H1 (cell line): ENCODE results near the gene CXCL11. TPM values are rescaled to one million over a fixed set of nuclear protein-coding genes. Genes with fewer than 3 reads are reported as not detected.

Source experiments
- CTCF ChIA-PET: fragments of 300-600 bp; sonication (Branson Sonifier 250); formaldehyde crosslinking; loops from one replicate; lab custom pipeline; 2021; ENCODE audit not compliant: partially characterized antibody; lab: Charles Lee
- POLR2A ChIA-PET: fragments of 300-600 bp; sonication (Branson Sonifier 250); formaldehyde crosslinking; loops from one replicate; lab custom pipeline; 2021; ENCODE audit warnings: inconsistent platforms; ENCODE audit not compliant: partially characterized antibody; lab: Charles Lee
- DNase-seq, 2 experiments: peaks; one replicate each; pipeline versions ENCODE4 v3.0.0 to v3.0.0-alpha.2; 2010 to 2022; ENCODE audit warnings: low spot score in 2 of 2, low read depth in 1 of 2, mixed read lengths in 1 of 2
- FAIRE-seq: peaks from 2 replicates; lab custom pipeline; 2011; peaks lifted over from hg19 to GRCh38; lab: Jason Lieb, UNC
- H2AFZ ChIP-seq: 2 replicates; pipeline ENCODE4 v1.8.1; 2012; ENCODE audit warnings: low read length, inconsistent platforms
- H2AK5ac ChIP-seq: 2 replicates; pipeline ENCODE4 v1.6.1; 2013; ENCODE audit warnings: low read depth, low read length
- H2BK120ac ChIP-seq: replicated peaks from 2 replicates; pipeline ENCODE3; 2013; ENCODE audit warnings: low read depth, low read length, inconsistent platforms
- H2BK12ac ChIP-seq: 2 replicates; pipeline ENCODE4 v1.6.1; 2013; ENCODE audit warnings: low read depth, low read length
- H2BK15ac ChIP-seq: 2 replicates; pipeline ENCODE4 v1.6.1; 2013; ENCODE audit warnings: low read length
- H2BK20ac ChIP-seq: 2 replicates; pipeline ENCODE4 v1.6.1; 2013; ENCODE audit warnings: low read length
- H2BK5ac ChIP-seq: 2 replicates; pipeline ENCODE4 v1.6.1; 2013; ENCODE audit warnings: low read depth, low read length
- H3K14ac ChIP-seq: 2 replicates; pipeline ENCODE4 v1.6.1; 2013; ENCODE audit warnings: inconsistent platforms; ENCODE audit not compliant: insufficient read length
- H3K18ac ChIP-seq: 2 replicates; pipeline ENCODE4 v1.6.1; 2013; ENCODE audit warnings: low read length; ENCODE audit errors: extremely low read depth
- H3K23ac ChIP-seq: 2 replicates; pipeline ENCODE4 v1.6.1; 2013; ENCODE audit warnings: inconsistent platforms; ENCODE audit not compliant: insufficient read length
- H3K23me2 ChIP-seq: 2 replicates; pipeline ENCODE4 v1.6.1; 2013; ENCODE audit warnings: low read depth, low read length
- H3K27ac ChIP-seq: 2 replicates; pipeline ENCODE4 v1.6.1; 2011; ENCODE audit warnings: low read depth, low read length, inconsistent platforms
- H3K27me3 ChIP-seq, 4 experiments: replicated peaks in 1 of 4; 1 replicate in 1 of 4; 2 replicates in 3 of 4; pipeline versions ENCODE4 v1.6.1 to v1.8.1; 2011 to 2013; ENCODE audit warnings: low read length in 3 of 4, mild to moderate bottlenecking in 3 of 4, inconsistent platforms in 2 of 4, mixed read lengths in 2 of 4, moderate library complexity in 1 of 4; ENCODE audit not compliant: control insufficient read depth in 3 of 4, insufficient read depth in 3 of 4; ENCODE audit errors: extremely low read depth in 1 of 4
- H3K36me3 ChIP-seq, 4 experiments: 2 replicates each; pipeline versions ENCODE4 v1.6.1 to v1.8.1; 2011 to 2013; ENCODE audit warnings: mild to moderate bottlenecking in 4 of 4, low read length in 3 of 4, moderate library complexity in 2 of 4, control low read depth in 1 of 4, inconsistent platforms in 1 of 4; ENCODE audit not compliant: insufficient read depth in 4 of 4, control insufficient read depth in 2 of 4
- H3K4ac ChIP-seq: replicated peaks from 2 replicates; pipeline ENCODE3; 2013; ENCODE audit warnings: low read length, low read depth, mixed read lengths, inconsistent platforms; ENCODE audit not compliant: insufficient read length
- H3K4me1 ChIP-seq, 4 experiments: replicated peaks in 1 of 4; 1 replicate in 1 of 4; 2 replicates in 3 of 4; pipeline versions ENCODE4 v1.6.1 to v1.8.1; 2011 to 2013; ENCODE audit warnings: low read length in 3 of 4, inconsistent platforms in 2 of 4, mixed read lengths in 1 of 4; ENCODE audit not compliant: insufficient read depth in 4 of 4, control insufficient read depth in 3 of 4
- H3K4me2 ChIP-seq, 2 experiments: 2 replicates each; pipeline versions ENCODE4 v1.6.1 to v1.8.1; 2011 to 2013; ENCODE audit warnings: low read depth in 2 of 2, low read length in 2 of 2, control low read depth in 1 of 2, inconsistent platforms in 1 of 2, mild to moderate bottlenecking in 1 of 2; ENCODE audit not compliant: insufficient read depth in 1 of 2
- H3K4me3 ChIP-seq, 4 experiments: fragments of 200-600, 300-600 bp in 1 of 4; sonication (generic), shearing (Covaris generic), sonication (Bioruptor Twin) in 1 of 4; 2 replicates each; pipeline versions ENCODE4 v1.5.1 to v1.8.1; 2011 to 2016; ENCODE audit warnings: low read length in 4 of 4, low read depth in 3 of 4, control low read depth in 2 of 4, inconsistent platforms in 2 of 4, mild to moderate bottlenecking in 2 of 4, mixed read lengths in 1 of 4, moderate library complexity in 1 of 4; ENCODE audit not compliant: insufficient read depth in 2 of 4; ENCODE audit errors: extremely low read depth in 1 of 4
- H3K56ac ChIP-seq: replicated peaks from 2 replicates; pipeline ENCODE3; 2013; ENCODE audit warnings: low read depth, mild to moderate bottlenecking, mixed read lengths, low read length, inconsistent platforms; ENCODE audit not compliant: insufficient read length
- H3K79me1 ChIP-seq: 2 replicates; pipeline ENCODE4 v1.6.1; 2013; ENCODE audit warnings: low read depth, low read length, control low read depth
- H3K79me2 ChIP-seq, 2 experiments: 2 replicates each; pipeline versions ENCODE4 v1.6.1 to v1.8.1; 2012 to 2013; ENCODE audit warnings: low read length in 2 of 2, mild to moderate bottlenecking in 2 of 2, inconsistent platforms in 1 of 2; ENCODE audit not compliant: insufficient read depth in 2 of 2, control insufficient read depth in 1 of 2
- H3K9ac ChIP-seq, 4 experiments: replicated peaks in 1 of 4; 1 replicate in 1 of 4; 2 replicates in 3 of 4; pipeline versions ENCODE4 v1.6.1 to v1.8.1; 2011 to 2013; ENCODE audit warnings: low read depth in 3 of 4, low read length in 3 of 4, control low read depth in 2 of 4, mild to moderate bottlenecking in 2 of 4, moderate library complexity in 2 of 4, inconsistent platforms in 1 of 4; ENCODE audit errors: extremely low read depth in 1 of 4
- H3K9me3 ChIP-seq, 2 experiments: 2 replicates each; pipeline versions ENCODE4 v1.6.1 to v1.8.1; 2012 to 2013; ENCODE audit warnings: mild to moderate bottlenecking in 2 of 2, moderate library complexity in 2 of 2, control low read depth in 1 of 2, inconsistent platforms in 1 of 2, low read depth in 1 of 2, low read length in 1 of 2, mixed read lengths in 1 of 2; ENCODE audit not compliant: insufficient read depth in 2 of 2
- H4K20me1 ChIP-seq, 2 experiments: replicated peaks in 1 of 2; 2 replicates each; pipeline versions ENCODE3 to v1.8.1; 2011 to 2013; ENCODE audit warnings: inconsistent platforms in 2 of 2, low read length in 2 of 2, mild to moderate bottlenecking in 1 of 2; ENCODE audit not compliant: insufficient read depth in 2 of 2, control insufficient read depth in 1 of 2
- H4K5ac ChIP-seq: 2 replicates; pipeline ENCODE4 v1.6.1; 2013; ENCODE audit warnings: low read length, low read depth, mixed read lengths, inconsistent platforms; ENCODE audit not compliant: insufficient read length
- H4K8ac ChIP-seq: 2 replicates; pipeline ENCODE4 v1.8.0; 2013; ENCODE audit warnings: mild to moderate bottlenecking, moderate library complexity, low read length, inconsistent platforms; ENCODE audit not compliant: insufficient read depth; ENCODE audit errors: extremely low read depth
- H4K91ac ChIP-seq: replicated peaks from 2 replicates; pipeline ENCODE3; 2013; ENCODE audit warnings: low read length, mixed read lengths, inconsistent platforms; ENCODE audit not compliant: insufficient read length
- CEBPB ChIP-seq: IDR thresholded peaks from 2 replicates; pipeline ENCODE4 v1.6.1; 2012; ENCODE audit warnings: low read depth, low read length
- HDAC6 ChIP-seq: IDR thresholded peaks from one replicate; pipeline ENCODE4 v1.7.1; 2012; ENCODE audit warnings: low read depth, mild to moderate bottlenecking, inconsistent platforms, low read length, moderate library complexity
- MAX ChIP-seq: IDR thresholded peaks from 2 replicates; pipeline ENCODE4 v1.6.1; 2012; ENCODE audit warnings: inconsistent platforms
- RAD21 ChIP-seq, 2 experiments: IDR thresholded peaks in 1 of 2; conservative IDR thresholded peaks in 1 of 2; 2 replicates each; pipeline ENCODE4 v1.6.1; 2011; ENCODE audit warnings: low read depth in 2 of 2, low read length in 2 of 2, improper control_type of control experiment in 1 of 2, inconsistent platforms in 1 of 2, mild to moderate bottlenecking in 1 of 2, moderate library complexity in 1 of 2
- RXRA ChIP-seq: IDR thresholded peaks from 2 replicates; pipeline ENCODE4 v1.6.1; 2011; ENCODE audit warnings: low read depth, mild to moderate bottlenecking, low read length, moderate library complexity; ENCODE audit not compliant: insufficient read depth
- SIRT6 ChIP-seq: IDR thresholded peaks from one replicate; pipeline ENCODE4 v1.7.1; 2012; ENCODE audit warnings: low read length, inconsistent platforms
- SP1 ChIP-seq: IDR thresholded peaks from 2 replicates; pipeline ENCODE4 v1.6.1; 2011; ENCODE audit warnings: low read depth, low read length
- TAF1 ChIP-seq: IDR thresholded peaks from 2 replicates; pipeline ENCODE4 v1.6.1; 2011; ENCODE audit warnings: mild to moderate bottlenecking, low read depth, low read length
- YY1 ChIP-seq: IDR thresholded peaks from 2 replicates; pipeline ENCODE4 v1.6.1; 2011; ENCODE audit warnings: low read depth, mild to moderate bottlenecking, low read length
- WGBS, 2 experiments: shearing (Covaris generic) in 1 of 2; methylation state at CpG; one replicate each; pipeline versions ENCODE4 v1.1.6 to v1.1.7; 2013 to 2015; ENCODE audit warnings: low lambda C conversion rate in 2 of 2, mixed read lengths in 2 of 2, inconsistent platforms in 1 of 2, low coverage in 1 of 2, missing lambda C conversion rate in 1 of 2; ENCODE audit not compliant: insufficient replicate concordance in 2 of 2, insufficient coverage in 1 of 2, insufficient read length in 1 of 2; ENCODE audit errors: extremely low coverage in 1 of 2, missing lambda C conversion rate in 1 of 2; 5-methylcytosine and 5-hydroxymethylcytosine counted together
- polyA plus RNA-seq, 7 experiments: library from polyadenylated mRNA; depleted of rRNA in 3 of 7; stranded (reverse) in 5 of 7; unstranded in 2 of 7; fragments of >200 nt in 5 of 7; fragments of 200-250 nt in 2 of 7; gene quantifications; 1 replicate in 5 of 7; 2 replicates in 1 of 7; 4 replicates in 1 of 7; pipeline versions ENCODE4 v1.2.1 to v1.2.3, GENCODE V29; 2011 to 2013; ENCODE audit warnings: missing spikeins in 2 of 7, mixed read lengths in 2 of 7
- total RNA-seq: library from RNA; stranded (reverse); fragmentation: NEBNext Ultra II Directional; extraction: Animal tissue kit (Norgen Biotek cat#: 25700); gene quantifications from 2 replicates; pipeline ENCODE4 v1.2.1, GENCODE V29; 2021
- TF ChIP-seq, protein P1 (sequence below), 3 experiments: IDR thresholded peaks; 1 replicate in 2 of 3; 2 replicates in 1 of 3; pipeline versions ENCODE4 v1.5.1 to v1.6.1; 2011; ENCODE audit warnings: low read length in 3 of 3, mild to moderate bottlenecking in 3 of 3, inconsistent platforms in 2 of 3, low read depth in 1 of 3, moderate library complexity in 1 of 3; ENCODE audit not compliant: insufficient read depth in 1 of 3; ENCODE audit errors: control extremely low read depth in 1 of 3

The CXCL11 gene
- total and polyA plus RNA-seq, 2 of the 8 experiments (the other 6 are each of a cell fraction or from before 2014, with no cell fraction given), result 0.18 TPM; not detected in 1

GRCh38 chr4:76067652-76068286 is 31.9 kb upstream of the CXCL11 start:
- H3K56ac ChIP-seq, result no peak overlapping the region
- no peaks in the 10 kb centered on the region for H3K9me3 ChIP-seq
- no peak overlapping the region for H2BK15ac ChIP-seq
- H3K14ac ChIP-seq, result no peak overlapping the region
- peak in 1 of 2 experiments; percentile 71 for DNase-seq
- H4K8ac ChIP-seq, result no peak overlapping the region
- POLR2A ChIA-PET, result no interaction called here
- H2AFZ ChIP-seq, result no peak overlapping the region
- no peak overlapping the region for H4K5ac ChIP-seq
- no peak overlapping the region for H4K91ac ChIP-seq
- H3K4ac ChIP-seq, result no peak overlapping the region
- no peaks in the 10 kb centered on the region for H4K20me1 ChIP-seq
- H2AK5ac ChIP-seq, result no peak overlapping the region
- no peak overlapping the region for H3K4me2 ChIP-seq
- H3K27me3 ChIP-seq, result no peaks in the 10 kb centered on the region
- CTCF ChIA-PET, result interaction anchor here (0.7 to 6.7 kb wide), 15 partner anchors 9 to 172 kb away, joined by 3 to 88 read pairs (median 5); partner anchors contain the start of gene SDAD1
- no peak overlapping the region for H2BK12ac ChIP-seq
- FAIRE-seq, result peak; percentile 87
- H3K27ac ChIP-seq, result no peak overlapping the region
- H2BK120ac ChIP-seq, result no peak overlapping the region
- H3K79me1 ChIP-seq, result no peaks in the 10 kb centered on the region
- no peak overlapping the region for H2BK20ac ChIP-seq
- TF ChIP-seq, protein P1, sequence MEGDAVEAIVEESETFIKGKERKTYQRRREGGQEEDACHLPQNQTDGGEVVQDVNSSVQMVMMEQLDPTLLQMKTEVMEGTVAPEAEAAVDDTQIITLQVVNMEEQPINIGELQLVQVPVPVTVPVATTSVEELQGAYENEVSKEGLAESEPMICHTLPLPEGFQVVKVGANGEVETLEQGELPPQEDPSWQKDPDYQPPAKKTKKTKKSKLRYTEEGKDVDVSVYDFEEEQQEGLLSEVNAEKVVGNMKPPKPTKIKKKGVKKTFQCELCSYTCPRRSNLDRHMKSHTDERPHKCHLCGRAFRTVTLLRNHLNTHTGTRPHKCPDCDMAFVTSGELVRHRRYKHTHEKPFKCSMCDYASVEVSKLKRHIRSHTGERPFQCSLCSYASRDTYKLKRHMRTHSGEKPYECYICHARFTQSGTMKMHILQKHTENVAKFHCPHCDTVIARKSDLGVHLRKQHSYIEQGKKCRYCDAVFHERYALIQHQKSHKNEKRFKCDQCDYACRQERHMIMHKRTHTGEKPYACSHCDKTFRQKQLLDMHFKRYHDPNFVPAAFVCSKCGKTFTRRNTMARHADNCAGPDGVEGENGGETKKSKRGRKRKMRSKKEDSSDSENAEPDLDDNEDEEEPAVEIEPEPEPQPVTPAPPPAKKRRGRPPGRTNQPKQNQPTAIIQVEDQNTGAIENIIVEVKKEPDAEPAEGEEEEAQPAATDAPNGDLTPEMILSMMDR (IDR thresholded peaks at IDR 0.05; ENCODE audit: control extremely low read depth in 1 of 3, insufficient read depth in 1 of 3, low read depth in 1 of 3, low read length in 3 of 3), result peak; percentile 42 to 79 (median 78)
- TF ChIP-seq MAX (no peak), SP1 (no peak), RXRA (no peak), TAF1 (no peak), HDAC6 (no peak), RAD21 (IDR thresholded peaks at IDR 0.05 in 1 of 2, conservative IDR thresholded peaks at IDR 0.05 in 1 of 2; ENCODE audit: low read depth in 2 of 2, low read length in 2 of 2) (peak; percentile 88 to 90), CEBPB (no peak), SIRT6 (no peak), YY1 (peak; percentile 47; the same call in 1 of the 2 replicates)
- no peak overlapping the region for H3K18ac ChIP-seq
- H2BK5ac ChIP-seq, result no peak overlapping the region
- no peaks in the 10 kb centered on the region for H3K36me3 ChIP-seq
- peaks cover 0 to 5% (median 4%) of the 10 kb centered on the region in 4 experiments; a peak in 4 of 7 replicates for H3K4me1 ChIP-seq
- H3K23ac ChIP-seq, result no peak overlapping the region
- 2% methylated on average over 2 of the region's 2 CpGs; no CpG with 5 or more reads in 1 of the 2 experiments for WGBS, 2 experiments
- H3K4me3 ChIP-seq, result no peak overlapping the region
- H3K9ac ChIP-seq, result no peak overlapping the region
- no peaks in the 10 kb centered on the region; the same call in 1 of the 2 replicates for H3K23me2 ChIP-seq
- no peaks in the 10 kb centered on the region for H3K79me2 ChIP-seq
